CD4-positive, alpha-beta T cell treated with Interleukin-6 for 4 hours (primary cell): Measurements from ENCODE around the gene SLCO4A1.
"Not testable (repeated sequence)": the region's sequence is repeated elsewhere in the genome, so short reads cannot be mapped to it uniquely, and the experiment has no call there.

ENCODE experiments used
- DNase-seq: peaks from one replicate; pipeline ENCODE4 v3.0.0-alpha.2; 2020; ENCODE audit warnings: mixed read lengths

Gene SLCO4A1

GRCh38 chr20:62622877-62623487 is 19.3 kb upstream of the SLCO4A1 start:
- no peak for DNase-seq

- DNase-seq = peak; percentile 90
These were observed 18.6 kb upstream of the SLCO4A1 start for GRCh38 chr20:62623488-62624324.

- peak; percentile 13 for DNase-seq
These were observed 18.0 kb upstream of the SLCO4A1 start for GRCh38 chr20:62624325-62624690.

- no peak for DNase-seq
These were observed 17.4 kb upstream of the SLCO4A1 start for GRCh38 chr20:62624719-62625453.

- DNase-seq = no peak
These were observed 16.8 kb upstream of the SLCO4A1 start for GRCh38 chr20:62625516-62625915.

GRCh38 chr20:62625921-62626547 is 16.3 kb upstream of the SLCO4A1 start:
- DNase-seq = no peak

GRCh38 chr20:62627425-62627824 is 14.9 kb upstream of the SLCO4A1 start:
- not testable (repeated sequence) for DNase-seq

- DNase-seq = no peak
These were observed 14.2 kb upstream of the SLCO4A1 start for GRCh38 chr20:62627901-62628612.

- no peak for DNase-seq
These were observed 13.6 kb upstream of the SLCO4A1 start for GRCh38 chr20:62628691-62629090.

- no peak for DNase-seq
These were observed 12.3 kb upstream of the SLCO4A1 start for GRCh38 chr20:62629864-62630470.

GRCh38 chr20:62631336-62632308 is 10.7 kb upstream of the SLCO4A1 start:
- DNase-seq = no peak

GRCh38 chr20:62632575-62633090 is 9.7 kb upstream of the SLCO4A1 start:
- no peak for DNase-seq

GRCh38 chr20:62633598-62634329 is 8.5 kb upstream of the SLCO4A1 start:
- no peak for DNase-seq

GRCh38 chr20:62634330-62634967 is 7.9 kb upstream of the SLCO4A1 start:
- DNase-seq = no peak

GRCh38 chr20:62635232-62635631 is 7.1 kb upstream of the SLCO4A1 start:
- no peak for DNase-seq

- no peak for DNase-seq
These were observed 6.5 kb upstream of the SLCO4A1 start for GRCh38 chr20:62635852-62636251.

GRCh38 chr20:62636446-62636845 is 5.9 kb upstream of the SLCO4A1 start:
- peak; percentile 28 for DNase-seq

GRCh38 chr20:62637110-62637509 is 5.2 kb upstream of the SLCO4A1 start:
- no peak for DNase-seq

- DNase-seq = no peak
These were observed 4.7 kb upstream of the SLCO4A1 start for GRCh38 chr20:62637521-62638054.
